ENCODE results near the gene FBXW11.
"Not testable (repeated sequence)": the region's sequence is repeated elsewhere in the genome, so short reads cannot be mapped to it uniquely, and the experiment has no call there.

FBXW11 gene

DNA sequence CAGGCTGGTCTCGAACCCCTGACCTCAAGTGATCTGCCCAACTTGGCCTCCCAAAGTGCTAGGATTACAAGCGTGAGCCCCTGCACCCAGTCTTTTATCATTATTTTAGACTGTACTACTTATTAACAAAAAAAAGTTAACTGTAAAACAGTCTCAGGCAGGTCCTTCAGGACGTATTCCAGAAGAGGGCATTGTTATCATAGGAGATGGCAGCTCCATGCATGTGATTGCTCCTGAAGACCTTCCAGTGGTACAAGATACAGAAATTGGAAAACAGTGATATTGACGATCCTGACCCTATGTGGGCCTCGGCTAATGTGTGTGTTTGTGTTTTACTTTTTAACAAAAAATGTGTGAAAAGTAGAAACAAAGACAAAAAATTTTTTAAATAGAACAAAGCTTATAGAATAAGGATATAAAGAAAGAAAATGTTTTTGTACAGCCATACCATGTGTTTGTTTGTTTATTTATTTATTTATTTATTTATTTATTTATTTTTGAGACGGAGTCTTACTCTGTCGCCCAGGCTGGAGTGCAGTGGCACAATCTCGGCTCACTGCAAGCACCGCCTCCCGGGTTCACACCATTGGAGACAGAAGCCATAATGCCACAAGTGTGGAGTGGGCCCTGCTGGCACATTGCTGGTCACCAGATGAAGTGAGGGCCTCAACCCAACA, 13.8 kb upstream of the FBXW11 start:
- DNase-seq (ENCODE audit: low read depth), result not testable (repeated sequence)

DNA sequence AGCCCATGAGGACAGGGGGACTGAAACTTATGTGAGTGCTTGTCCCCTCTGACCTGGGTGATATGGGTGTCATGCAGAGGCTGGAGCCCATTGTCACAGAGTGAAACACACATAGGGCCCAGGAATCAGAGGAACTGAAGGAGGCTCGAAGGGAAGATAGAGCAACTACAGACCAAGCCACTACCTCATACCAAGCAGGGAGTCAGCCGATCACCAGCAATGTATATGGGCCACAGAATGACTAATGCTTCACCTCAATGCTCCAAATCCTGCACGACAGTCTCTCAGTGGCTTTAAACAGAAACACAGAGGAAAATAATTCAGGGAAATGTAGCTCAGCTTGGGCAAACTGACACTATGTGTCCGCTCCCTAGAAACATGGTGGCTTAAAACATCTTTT, 8.9 kb upstream of the FBXW11 start:
- no peak for DNase-seq (ENCODE audit: low read depth)

DNA sequence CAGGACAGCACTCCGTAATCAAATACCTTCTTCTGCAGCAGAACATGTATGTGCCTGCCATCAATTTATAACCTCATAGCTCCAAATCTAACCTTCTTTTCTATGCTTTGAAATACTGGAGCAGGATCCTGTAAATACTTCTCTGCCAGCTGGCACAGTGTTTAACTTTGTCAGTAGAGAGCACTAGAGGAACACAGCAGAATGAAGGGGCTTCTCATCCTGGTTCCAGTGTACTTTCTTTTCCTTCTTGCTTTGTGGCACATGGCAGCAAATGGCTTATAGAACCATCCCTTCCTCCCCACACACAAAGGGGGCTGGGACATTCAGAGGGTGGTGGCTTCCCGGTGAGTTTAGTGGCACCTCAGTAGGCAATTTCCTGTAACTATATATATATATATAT, 3.8 kb upstream of the FBXW11 start:
- no peak for DNase-seq (ENCODE audit: low read depth)

DNA sequence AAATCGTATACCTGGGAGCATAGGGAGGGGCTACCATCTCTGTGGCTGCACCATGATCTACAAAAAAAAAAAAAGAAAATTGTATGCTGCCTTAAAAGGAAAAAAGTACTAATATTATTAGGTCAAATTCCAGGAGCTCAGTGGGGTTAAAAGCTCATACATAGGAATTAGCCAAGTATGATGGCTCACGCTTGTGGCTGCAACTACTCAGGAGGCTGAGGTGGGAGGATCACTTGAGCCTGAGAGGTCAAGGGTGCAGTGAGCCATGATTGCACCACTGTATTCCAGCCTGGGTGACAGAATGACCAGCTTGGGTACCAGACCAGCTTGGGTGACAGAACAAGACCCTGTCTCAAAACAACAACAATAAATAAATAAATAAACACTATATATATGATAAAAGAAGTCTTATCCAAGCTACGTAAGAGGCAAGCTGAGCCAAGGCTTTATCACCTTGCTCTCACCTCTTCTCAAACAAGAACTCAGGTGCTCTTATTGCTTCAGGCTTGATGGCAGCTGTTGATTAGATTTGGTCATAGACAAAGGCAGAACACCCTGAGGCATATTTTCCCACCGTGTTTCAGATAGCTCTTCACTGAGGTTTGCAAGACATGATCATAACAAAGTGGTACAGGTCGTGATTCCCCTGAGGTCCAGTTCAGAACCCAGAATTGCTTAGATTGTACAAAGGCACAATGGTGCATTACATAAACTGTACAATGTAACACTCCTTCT, 3.3 kb upstream of the FBXW11 start:
- DNase-seq (ENCODE audit: low read depth), result no peak

DNA sequence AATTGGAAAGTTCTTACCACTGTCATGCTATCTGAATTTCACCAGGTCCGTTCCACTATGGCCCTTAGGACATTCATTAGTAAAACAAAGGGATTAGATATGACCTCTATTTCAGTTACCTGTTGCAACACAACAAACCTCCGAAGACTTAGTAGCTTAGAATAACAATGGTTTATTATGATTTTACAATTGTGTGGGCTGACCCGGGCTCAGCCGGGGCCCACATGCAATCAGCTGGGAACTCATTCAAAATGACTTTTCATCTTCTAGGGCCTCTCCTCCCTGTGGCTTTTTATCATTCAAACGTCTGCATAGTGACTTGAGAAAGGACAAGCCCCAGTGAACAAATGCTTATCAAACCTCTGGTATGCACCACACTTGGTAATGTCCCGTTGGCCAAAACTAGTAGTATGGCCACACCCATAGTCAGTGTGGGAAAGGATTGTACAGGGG, 2.3 kb upstream of the FBXW11 start:
- DNase-seq (ENCODE audit: low read depth), result peak; percentile 47

DNA sequence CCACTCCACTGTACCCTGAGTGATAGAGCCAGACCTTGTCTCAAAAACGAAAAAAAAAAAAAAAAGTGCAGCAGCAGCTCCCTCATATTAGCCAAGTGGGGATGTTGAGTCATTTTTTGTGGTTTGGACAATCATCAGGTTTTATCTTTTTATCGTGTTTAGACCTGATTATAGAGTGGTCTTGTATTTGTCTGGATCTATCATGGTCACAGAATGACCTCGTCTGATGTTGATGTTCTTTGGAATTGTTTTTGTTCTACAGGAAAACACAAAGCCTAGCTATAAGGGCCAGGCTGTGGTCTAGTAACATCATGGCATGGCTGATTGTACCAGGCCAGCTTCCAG, 1.6 kb upstream of the FBXW11 start:
- peak; percentile 73 for DNase-seq (ENCODE audit: low read depth)

DNA sequence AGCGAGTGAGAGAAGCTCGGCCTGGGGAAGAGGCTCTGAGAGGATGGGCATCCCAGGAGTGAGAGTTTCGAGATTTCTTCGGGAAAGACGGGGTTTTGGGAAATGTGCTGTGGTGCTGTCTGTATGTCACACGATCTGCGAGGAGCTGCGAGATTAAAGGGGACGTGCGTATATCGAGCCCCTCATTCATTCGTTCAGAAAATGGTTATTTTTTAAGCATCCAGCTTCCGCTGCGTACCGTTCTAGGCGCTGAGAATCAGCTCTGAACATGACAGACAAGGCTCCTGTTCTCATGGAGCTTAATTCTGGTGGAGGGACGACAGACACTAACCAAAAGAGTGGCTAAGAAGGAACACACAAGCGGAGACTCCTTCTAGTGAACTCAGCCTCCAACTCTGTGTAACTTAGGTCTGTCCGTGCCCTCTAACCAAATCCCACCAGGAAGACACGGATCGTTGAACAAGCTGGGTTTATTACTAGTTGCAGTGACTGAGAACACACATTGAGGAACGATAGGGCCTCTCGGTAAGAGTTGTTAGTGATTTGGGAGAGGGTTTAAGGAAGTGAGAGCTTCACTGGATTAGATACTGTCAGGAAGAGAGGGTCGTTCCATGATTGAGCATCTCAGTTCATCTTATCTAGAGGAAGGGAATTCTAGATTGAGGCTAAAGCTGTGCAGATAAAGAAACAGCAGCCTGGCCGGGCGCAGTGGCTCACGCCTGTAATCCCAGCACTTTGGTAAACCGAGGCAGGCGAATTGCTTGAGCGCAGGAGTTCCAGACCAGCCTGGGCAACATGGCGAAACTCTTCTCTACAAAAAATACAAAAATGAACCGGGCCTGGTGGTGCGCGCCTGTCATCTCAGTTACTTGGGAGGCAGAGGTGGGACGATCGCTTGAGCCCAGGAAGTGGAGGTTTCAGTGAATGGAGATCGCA, 1.0 kb upstream of the FBXW11 start:
- no peak for DNase-seq (ENCODE audit: low read depth)

DNA sequence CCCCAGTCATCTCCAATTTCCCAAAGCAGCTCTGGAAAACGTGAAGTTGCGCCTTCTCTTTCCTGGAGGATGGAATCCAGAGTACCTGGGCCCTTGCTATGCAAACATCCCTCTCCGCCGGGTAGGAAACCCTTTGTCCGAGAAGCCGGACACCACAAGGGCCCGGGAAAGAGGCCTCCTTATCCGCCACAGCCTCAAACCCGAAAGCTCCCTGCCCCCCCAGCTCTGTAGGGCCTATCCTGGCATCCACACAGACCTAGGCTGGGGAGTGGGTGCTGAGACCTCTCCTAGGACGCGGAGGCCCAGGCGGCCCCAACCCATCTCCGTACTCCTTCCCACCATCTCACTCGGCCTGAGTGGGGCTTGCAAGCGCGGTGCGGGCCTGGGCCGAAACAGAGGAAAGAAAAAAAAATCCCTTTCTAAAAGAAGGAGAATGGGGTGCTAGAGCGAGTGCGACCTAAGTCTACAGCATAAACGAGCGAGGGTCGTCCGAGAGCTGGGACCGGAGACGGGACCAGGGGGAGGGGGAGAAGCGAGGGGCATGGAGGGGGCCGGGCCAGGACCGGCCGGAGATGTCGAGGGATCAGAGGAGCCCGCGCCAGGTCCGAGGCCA, 624 bp downstream of the FBXW11 start:
- DNase-seq (ENCODE audit: low read depth), result no peak

DNA sequence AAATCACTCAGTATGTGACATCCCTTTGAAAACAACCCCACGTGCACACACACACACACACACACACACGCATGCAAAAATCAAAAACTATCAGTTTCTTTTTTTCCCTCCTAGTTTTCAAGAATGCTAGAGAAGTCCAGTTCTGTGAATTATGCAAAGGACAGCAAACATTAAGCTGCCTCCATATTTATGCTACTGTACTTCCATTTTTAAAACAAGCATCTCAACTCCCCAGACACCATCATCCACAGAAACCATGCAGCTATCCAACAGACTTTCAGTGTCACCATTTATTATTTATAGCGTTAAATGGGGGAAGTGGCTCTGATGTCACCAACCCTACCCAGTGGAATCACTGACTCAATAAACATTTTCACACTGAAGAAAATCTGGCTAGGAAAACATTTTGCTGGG, 1.6 kb downstream of the FBXW11 start:
- no peak for DNase-seq (ENCODE audit: low read depth)

DNA sequence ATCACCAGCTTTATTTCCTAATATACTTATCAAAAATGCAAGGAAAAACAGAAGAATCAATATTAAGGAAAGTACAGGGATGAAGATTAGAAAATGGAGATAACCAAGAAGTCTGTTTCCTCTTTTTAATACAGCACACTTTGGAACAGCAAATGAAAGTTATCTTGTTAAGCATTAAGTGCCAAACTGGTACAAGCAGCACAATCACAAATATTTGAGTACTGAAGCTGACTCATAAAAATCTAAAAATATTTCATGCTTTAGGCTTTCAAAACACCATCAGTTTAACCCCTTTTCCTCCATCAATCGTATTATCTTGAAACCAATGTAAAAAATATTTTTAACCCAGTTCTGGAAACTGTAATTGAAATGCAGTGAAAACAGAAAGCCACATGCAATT, 2.7 kb downstream of the FBXW11 start:
- no peak for DNase-seq (ENCODE audit: low read depth)

DNA sequence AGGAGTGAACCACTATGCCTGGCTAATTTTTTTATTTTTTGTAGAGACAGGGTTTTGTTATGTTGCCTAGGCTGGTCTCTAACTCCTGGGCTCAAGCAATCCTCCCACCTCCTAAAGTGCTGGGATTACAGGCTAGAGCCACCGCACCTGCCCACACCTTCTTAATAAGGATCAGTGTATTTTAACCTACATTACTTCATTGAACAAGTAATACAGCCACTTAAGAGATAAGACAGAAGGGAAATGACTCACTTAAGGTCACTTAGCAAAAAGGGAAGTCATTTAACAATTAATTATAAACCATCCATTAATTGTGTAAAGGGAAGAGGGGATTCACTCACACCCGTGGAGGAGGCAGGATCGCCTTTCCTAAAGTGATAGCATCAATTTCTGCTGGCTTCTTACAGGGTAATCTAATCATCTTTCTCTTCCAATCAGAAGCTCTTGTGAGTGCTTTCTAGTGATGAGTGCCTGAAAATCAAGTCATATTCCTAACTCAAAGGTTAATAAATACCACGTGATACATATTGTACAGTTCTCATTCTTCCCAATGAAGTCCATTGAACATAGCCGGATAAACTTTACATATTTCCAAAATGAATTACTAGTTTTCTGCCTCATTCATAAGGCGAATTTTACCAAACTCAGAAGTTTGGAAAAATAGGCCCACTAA, 3.5 kb downstream of the FBXW11 start:
- DNase-seq (ENCODE audit: low read depth), result no peak

DNA sequence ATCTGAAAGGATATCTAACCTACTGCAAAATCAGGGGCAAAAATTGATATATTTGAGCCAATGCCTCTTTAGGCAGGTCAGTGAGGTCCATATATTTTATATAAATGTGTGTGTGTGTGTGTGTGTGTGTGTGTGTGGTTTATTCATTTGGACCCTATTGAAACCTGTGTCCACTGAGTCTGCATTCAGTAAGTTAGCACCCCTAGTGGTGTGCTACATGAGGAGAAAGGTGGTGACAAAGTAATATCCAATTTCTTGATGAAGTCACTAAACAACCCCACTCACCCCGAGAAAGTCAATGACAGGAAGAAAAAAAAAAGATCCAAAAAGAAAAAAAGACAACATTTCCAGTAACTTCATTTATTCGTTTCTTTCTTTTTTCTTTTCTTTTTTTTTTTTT, 4.1 kb downstream of the FBXW11 start:
- no peak for DNase-seq (ENCODE audit: low read depth)

DNA sequence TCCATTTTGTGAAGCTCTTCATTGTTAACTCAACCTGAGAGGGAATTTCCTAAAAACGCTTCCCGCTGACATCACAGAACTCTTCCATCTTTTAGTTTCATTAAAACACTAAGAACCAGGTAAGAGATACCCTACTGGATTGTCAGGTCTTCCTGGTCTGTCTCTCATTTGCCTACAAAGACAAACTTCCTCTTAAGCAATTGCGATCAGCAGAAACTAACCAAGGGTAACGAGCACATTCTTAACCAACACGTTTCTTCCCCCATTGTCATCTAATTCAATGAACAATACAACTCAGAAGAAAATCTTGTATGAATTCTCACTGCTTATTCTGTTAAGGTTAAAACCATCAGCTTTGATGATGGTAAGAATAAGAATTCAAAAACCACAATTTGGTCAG, 6.6 kb downstream of the FBXW11 start:
- no peak for DNase-seq (ENCODE audit: low read depth)

DNA sequence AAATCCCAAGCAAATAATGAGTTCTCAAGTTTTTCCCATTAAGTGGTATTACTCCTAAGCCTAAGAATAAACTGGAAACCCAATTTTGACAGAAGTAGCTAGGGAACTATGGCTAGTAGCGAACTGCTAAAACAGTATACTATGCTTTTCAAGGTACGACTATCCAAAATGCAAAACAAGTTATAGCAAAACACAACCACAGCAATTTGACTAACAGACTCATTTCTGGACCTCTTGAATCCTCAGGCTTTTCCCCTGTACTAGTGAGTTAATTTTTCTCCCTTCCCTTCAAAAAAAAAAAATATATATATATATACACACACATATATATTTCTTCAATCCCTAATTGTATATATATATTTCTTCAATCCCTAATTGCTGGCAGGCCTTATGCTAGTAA, 7.3 kb downstream of the FBXW11 start:
- no peak for DNase-seq (ENCODE audit: low read depth)

DNA sequence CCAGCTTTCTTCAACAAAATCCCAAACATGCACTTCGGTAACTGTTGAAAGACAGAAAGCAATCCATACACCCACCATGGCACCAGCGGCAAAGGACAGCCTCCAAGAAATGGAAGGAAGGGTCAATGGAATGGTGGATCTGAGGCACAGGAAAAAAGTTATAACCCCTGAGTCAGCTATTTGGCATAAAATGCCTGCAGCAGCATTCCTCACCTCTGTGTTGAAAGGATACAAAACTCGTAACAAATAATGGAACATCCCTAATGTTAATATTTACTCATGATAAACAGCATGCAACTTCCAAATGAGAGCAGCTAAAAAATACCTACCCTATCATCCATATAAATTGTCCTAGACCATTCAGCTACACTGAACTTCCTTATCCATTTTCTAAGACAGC, 9.4 kb downstream of the FBXW11 start:
- no peak for DNase-seq (ENCODE audit: low read depth)

DNA sequence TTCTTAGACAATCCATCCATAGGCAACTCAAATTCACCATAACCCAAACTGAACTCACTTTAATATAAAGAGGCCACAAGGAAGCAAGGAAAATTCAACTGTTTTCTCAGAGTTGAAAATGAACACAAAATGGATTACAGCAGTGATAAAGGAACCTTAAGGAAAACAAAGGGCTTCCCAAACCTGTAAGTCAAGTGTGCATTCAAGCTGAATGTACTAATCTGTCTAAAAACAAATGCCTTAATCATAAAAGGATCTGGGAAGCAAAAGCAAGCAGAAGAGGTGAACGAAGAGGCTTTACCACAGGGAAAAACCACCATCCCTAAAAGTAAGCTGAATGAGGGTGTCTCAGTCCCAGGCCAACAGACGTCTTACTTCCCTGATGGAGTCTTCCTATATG, 13.6 kb downstream of the FBXW11 start:
- DNase-seq (ENCODE audit: low read depth), result no peak

DNA sequence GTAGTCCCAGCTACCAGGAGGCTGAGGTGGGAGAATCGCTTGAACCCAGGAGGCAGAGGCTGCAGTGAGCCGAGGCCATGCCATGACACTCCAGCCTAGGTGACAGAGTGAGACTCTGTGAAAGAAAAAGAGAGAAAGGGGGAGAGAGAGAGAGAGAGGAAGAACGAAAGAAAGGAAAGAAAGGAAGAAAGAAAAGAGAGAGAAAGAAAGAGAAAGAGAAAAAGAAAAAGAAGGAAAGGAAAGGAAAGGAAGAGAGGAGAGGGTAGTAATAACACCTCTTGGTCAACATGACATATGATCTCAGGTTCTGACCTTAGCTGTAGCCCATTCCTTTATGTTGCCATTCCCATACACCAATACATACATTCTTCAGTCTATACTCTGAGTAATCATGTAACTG, 14.1 kb downstream of the FBXW11 start:
- DNase-seq (ENCODE audit: low read depth), result no peak

DNA sequence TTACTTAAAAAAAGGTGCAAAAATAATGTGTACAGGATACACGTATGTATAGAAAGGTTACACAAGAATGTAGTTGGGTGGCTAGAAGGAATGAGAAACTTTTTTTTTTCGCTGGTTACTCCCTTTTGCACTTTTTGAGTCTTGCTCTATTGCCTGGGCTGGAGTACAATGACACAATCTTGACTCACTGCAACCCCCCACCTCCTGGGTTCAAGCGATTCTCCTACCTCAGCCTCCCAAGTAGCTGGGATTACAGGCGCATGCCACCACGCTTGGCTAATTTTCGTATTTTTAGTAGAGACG, 15.8 kb downstream of the FBXW11 start:
- no peak for DNase-seq (ENCODE audit: low read depth)

DNA sequence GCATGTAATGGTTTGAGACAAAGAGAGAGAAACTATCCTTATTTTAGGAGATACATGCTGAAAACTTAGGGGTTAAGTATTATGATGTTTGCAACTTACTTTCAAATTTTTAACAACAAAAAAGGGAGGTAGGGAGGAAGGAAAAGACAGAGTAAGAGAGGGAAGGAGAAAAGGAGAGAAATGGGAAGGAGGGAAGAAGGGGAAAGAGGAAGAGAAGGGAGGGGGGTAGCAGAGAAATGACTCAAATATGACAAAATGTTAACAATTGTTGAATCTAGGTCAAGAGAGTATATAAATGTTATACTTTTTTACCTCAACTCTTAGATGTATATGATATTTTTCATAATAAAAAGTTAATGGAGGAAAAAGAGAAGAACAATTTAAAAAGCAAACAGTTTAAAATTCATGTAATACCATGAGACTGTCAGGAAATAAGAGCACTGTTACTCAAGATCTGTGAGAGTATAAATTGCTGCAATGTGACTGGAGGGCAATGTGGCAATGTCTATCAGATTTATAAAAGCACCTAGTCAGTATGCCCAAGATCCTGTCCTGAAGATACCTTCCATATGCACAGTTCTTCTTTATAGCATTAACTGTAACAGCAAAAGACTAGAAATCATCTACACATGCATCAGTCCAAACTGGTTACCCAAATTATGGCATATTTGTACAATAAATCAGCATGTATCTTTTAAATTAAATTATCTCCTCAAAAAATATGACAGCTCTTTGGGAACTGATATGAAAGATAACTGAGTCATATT, 16.3 kb downstream of the FBXW11 start:
- DNase-seq (ENCODE audit: low read depth), result no peak

DNA sequence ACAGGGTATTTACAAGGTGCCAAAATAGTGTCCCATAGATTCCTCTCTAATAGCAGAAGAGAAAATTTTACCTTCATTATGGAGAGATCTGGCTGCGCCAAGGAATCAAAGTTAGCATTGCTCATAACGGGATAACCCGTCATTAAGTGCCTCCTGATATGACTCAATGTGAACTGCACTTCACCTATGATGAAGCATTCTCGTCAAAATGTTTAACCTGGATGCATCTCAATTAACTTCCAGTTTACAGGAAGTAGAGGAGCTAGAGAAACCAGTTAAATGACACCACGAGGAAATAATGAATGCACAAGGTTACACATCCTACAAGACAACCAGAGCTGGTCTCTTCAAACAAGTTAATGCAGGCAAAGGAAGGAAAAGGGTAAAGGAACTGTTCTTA, 17.2 kb downstream of the FBXW11 start:
- no peak for DNase-seq (ENCODE audit: low read depth)

DNA sequence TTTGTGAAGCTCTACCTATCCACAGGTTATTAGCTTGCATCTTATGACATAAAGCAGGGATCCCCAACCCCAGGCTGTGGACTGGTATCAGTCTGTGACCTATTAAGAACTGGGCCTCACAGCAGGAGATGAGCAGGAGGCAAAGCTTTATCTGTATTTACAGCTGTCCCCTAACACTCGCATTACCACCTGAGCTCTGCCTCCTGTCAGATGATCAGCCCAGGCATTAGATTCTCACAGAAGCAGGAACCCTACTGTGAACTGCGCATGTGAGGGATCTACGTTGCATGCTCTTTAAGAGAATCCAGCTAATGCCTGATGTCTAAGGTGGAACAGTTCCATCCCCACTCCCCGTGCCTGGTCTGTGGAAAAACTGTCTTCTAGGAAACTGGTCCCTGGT, 19.7 kb downstream of the FBXW11 start:
- DNase-seq (ENCODE audit: low read depth), result no peak

Measured in non-pigmented ciliary epithelial cell (primary cell).